Activated CD8-positive, alpha-beta memory T cell treated with anti-CD3 and anti-CD28 coated beads, Interleukin-2, amount 10 ng/mL, durations not matched to agents 7 days and 5 days (primary cell): ENCODE results near the gene TAPT1. TPM values are rescaled to one million over a fixed set of nuclear protein-coding genes. Genes with fewer than 3 reads are reported as not detected.
"Not testable (repeated sequence)": the region's sequence is repeated elsewhere in the genome, so short reads cannot be mapped to it uniquely, and the experiment has no call there.

Experiments used
- ATAC-seq: fragments of 150-1000 bp; cut with Tn5 transposase; one replicate; pipeline ENCODE4 v1.10.0; 2021; ENCODE audit warnings: moderate library complexity
- CTCF ChIA-PET: fragments of 350-600 bp; sonication (Branson Sonifier 250); formaldehyde crosslinking; loops from one replicate; lab custom pipeline; 2021; ENCODE audit warnings: antibody characterized with exemption; lab: Charles Lee
- DNase-seq: peaks from one replicate; pipeline ENCODE4 v3.0.0-alpha.2; 2020
- H3K27ac Mint-ChIP-seq: one replicate; pipeline ENCODE4 v1.8.0; 2021; ENCODE audit warnings: mild to moderate bottlenecking, mixed read lengths
- H3K27me3 Mint-ChIP-seq: one replicate; pipeline ENCODE4 v1.8.0; 2021; ENCODE audit warnings: mixed read lengths
- H3K36me3 Mint-ChIP-seq: one replicate; pipeline ENCODE4 v1.8.0; 2021; ENCODE audit warnings: mild to moderate bottlenecking, mixed read lengths
- H3K4me1 Mint-ChIP-seq: one replicate; pipeline ENCODE4 v1.8.0; 2021; ENCODE audit warnings: mixed read lengths
- H3K4me3 Mint-ChIP-seq: one replicate; pipeline ENCODE4 v1.8.0; 2021; ENCODE audit warnings: mild to moderate bottlenecking, moderate library complexity, mixed read lengths
- H3K9me3 Mint-ChIP-seq: one replicate; pipeline ENCODE4 v1.8.0; 2022; ENCODE audit warnings: low read depth, mixed read lengths
- total RNA-seq, 2 experiments: library from RNA; stranded (reverse); gene quantifications; one replicate each; pipeline ENCODE4 v1.2.3, GENCODE V29; 2021

The TAPT1 gene
- total RNA-seq, 2 experiments from 2014 or later = 34.4 to 37.5 TPM

DNA sequence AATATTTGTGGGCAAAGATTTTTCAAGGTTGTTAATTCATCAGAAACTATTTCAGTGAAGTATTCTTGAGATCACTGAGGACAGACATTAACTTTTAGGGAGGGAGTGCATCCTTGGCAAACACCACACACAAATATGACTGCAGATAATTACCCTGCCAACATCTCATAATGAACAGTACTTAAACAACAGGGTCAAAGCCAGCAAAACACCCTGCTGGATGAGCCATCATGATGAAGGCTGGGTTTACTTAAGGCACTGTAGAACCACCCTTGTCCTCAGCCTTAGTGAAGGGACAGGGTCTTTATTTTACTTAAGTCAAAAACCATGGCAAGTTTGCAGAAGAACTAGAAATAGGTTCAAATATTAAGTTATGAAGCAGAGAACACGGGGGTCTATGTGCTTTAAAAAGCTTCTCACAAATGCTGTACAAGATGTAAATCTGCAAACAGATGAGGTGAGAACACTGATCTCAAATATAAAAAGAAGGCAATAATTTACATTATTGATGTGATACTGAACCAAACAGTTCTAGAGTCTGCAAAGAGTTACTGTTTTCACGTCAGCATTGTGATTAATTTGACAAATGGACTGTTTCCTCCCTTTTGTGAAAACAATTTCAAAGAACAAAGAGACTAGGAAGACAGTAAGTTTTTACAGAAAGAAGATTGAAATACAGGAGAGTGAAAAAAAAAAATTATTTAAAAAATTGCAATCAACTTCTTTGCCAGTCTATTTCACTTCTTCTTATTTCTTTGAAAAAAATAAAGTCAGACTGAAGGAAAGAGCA is 28.2 kb downstream of the TAPT1 start:
- DNase-seq (no peak), ATAC-seq (no peak)
- Mint-ChIP-seq H3K9me3 (no peaks in the 10 kb centered on the region), H3K4me3 (no peak overlapping the region), H3K27me3 (no peaks in the 10 kb centered on the region), H3K27ac (no peak overlapping the region), H3K4me1 (peaks cover 8% of the 10 kb centered on the region), H3K36me3 (peaks cover 2% of the 10 kb centered on the region)
- CTCF ChIA-PET = interaction anchor here (0.9 to 1.2 kb wide), 2 partner anchors 170 to 175 kb away, joined by 3 read pairs; no protein-coding TSS in a partner anchor

GRCh38 chr4:16196482-16197393 is 29.5 kb downstream of the TAPT1 start:
- peaks cover 2% of the 10 kb centered on the region for H3K36me3 Mint-ChIP-seq
- no peak overlapping the region for H3K4me3 Mint-ChIP-seq

GRCh38 chr4:16195209-16195608 is 31.1 kb downstream of the TAPT1 start:
- CTCF ChIA-PET = interaction anchor here (1.7 to 1.9 kb wide), 2 partner anchors 69 to 193 kb away, joined by 3 to 4 read pairs; no protein-coding TSS in a partner anchor
- Mint-ChIP-seq H3K9me3 (no peaks in the 10 kb centered on the region), H3K36me3 (peaks cover 7% of the 10 kb centered on the region), H3K27me3 (no peaks in the 10 kb centered on the region), H3K4me3 (no peak overlapping the region), H3K4me1 (peaks cover 8% of the 10 kb centered on the region), H3K27ac (no peak overlapping the region)
- ATAC-seq = no peak
- no peak for DNase-seq

More at GRCh38 chr4:16196482-16197393, 29.5 kb downstream of the TAPT1 start:
- CTCF ChIA-PET = interaction anchor here (0.8 to 1.9 kb wide), 5 partner anchors 9 to 195 kb away, joined by 3 to 9 read pairs (median 3); no protein-coding TSS in a partner anchor
- DNase-seq (no peak), ATAC-seq (no peak)
- Mint-ChIP-seq H3K27ac (no peak overlapping the region), H3K27me3 (no peaks in the 10 kb centered on the region), H3K4me1 (peaks cover 8% of the 10 kb centered on the region), H3K9me3 (no peaks in the 10 kb centered on the region)

DNA sequence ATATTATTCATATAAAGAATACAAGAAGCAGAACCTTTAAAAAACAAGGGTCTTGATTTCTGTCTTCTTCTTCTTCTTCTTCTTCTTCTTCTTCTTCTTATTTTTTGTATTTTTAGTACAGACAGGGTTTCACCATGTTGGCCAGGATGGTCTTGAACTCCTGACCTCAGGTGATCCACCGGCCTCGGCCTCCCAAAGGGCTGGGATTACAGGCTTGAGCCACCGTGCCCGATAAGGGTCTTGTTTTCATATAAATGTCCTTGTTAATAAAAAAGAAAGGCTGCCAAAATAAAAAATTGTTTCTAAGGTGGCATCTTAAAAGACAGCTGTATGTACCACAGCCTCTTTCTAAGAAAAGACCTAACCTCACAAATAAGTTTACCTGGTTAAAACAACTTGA is 31.5 kb downstream of the TAPT1 start:
- H3K4me3 Mint-ChIP-seq, H3K9me3 Mint-ChIP-seq, DNase-seq, H3K36me3 Mint-ChIP-seq, ATAC-seq, H3K4me1 Mint-ChIP-seq, H3K27ac Mint-ChIP-seq, H3K27me3 Mint-ChIP-seq: not testable (repeated sequence)
- CTCF ChIA-PET = interaction anchor here (1.7 kb wide), 1 partner anchor 193 kb away, joined by 3 read pairs; no protein-coding TSS in a partner anchor

DNA sequence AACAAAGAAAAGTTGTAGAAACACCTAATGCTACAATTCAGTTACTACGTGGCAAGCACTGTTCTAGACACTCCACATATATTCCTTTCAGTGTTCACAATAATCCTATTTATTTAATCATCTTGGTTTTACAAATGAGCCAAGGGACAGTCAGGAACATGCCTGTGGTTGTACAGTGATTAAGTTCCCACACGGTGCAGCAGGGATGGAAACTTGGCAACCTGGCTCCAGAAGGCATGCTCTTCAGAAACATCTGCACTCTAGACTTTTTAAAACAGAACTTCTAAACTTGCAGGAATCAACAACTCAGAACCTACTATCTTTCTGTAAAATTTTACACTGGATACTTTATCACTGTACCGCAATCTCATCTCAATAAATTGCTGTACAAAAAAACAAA is 32.1 kb downstream of the TAPT1 start:
- Mint-ChIP-seq H3K4me1 (peaks cover 8% of the 10 kb centered on the region), H3K36me3 (peaks cover 9% of the 10 kb centered on the region), H3K9me3 (no peaks in the 10 kb centered on the region), H3K4me3 (no peak overlapping the region), H3K27ac (no peak overlapping the region), H3K27me3 (no peaks in the 10 kb centered on the region)
- DNase-seq = no peak
- CTCF ChIA-PET = interaction anchor here (1.2 kb wide), 1 partner anchor 11 kb away, joined by 3 read pairs; no protein-coding TSS in a partner anchor
- no peak for ATAC-seq

GRCh38 chr4:16192631-16193518 is 33.4 kb downstream of the TAPT1 start:
- Mint-ChIP-seq H3K4me3 (no peak overlapping the region), H3K4me1 (peaks cover 8% of the 10 kb centered on the region), H3K27ac (no peak overlapping the region), H3K9me3 (no peaks in the 10 kb centered on the region), H3K27me3 (no peaks in the 10 kb centered on the region), H3K36me3 (peaks cover 9% of the 10 kb centered on the region)
- DNase-seq = no peak
- ATAC-seq = no peak
- CTCF ChIA-PET = interaction anchor here (1.0 to 1.2 kb wide), 2 partner anchors 13 kb away, joined by 3 read pairs; no protein-coding TSS in a partner anchor

- ATAC-seq = no peak
- H3K36me3 Mint-ChIP-seq = peaks cover 9% of the 10 kb centered on the region
- no peak for DNase-seq
- H3K27me3 Mint-ChIP-seq = no peaks in the 10 kb centered on the region
- no peaks in the 10 kb centered on the region for H3K9me3 Mint-ChIP-seq
- H3K4me3 Mint-ChIP-seq = no peak overlapping the region
- H3K4me1 Mint-ChIP-seq = peaks cover 8% of the 10 kb centered on the region
- CTCF ChIA-PET = interaction anchor here (1.0 kb wide), 1 partner anchor 14 kb away, joined by 3 read pairs; no protein-coding TSS in a partner anchor
- no peak overlapping the region for H3K27ac Mint-ChIP-seq
Observed at GRCh38 chr4:16192057-16192456, 34.2 kb downstream of the TAPT1 start.

DNA sequence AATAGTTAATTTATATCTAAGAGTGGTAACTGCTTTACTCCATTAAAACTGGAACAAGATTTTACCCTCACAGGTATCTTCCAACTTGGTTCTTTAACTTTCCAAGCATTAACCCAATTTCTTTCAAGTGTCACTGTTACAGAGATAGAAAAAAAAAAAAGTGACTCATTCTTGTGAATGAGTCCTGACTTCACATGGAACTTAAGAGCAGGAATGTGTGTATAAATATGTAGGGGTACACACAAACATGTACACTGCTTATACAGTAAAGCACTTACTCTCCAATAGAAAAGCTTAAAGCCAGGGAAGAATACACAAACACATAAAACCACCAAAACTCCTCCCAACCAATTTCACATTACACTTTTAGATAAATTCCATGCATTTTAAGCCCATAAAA is 38.8 kb downstream of the TAPT1 start:
- CTCF ChIA-PET = interaction anchor here (1.4 kb wide), 1 partner anchor 18 kb away, joined by 5 read pairs; no protein-coding TSS in a partner anchor
- Mint-ChIP-seq H3K36me3 (peaks cover 13% of the 10 kb centered on the region), H3K4me3 (no peak overlapping the region), H3K9me3 (no peaks in the 10 kb centered on the region), H3K27ac (no peak overlapping the region), H3K4me1 (no peaks in the 10 kb centered on the region), H3K27me3 (no peaks in the 10 kb centered on the region)
- DNase-seq (no peak), ATAC-seq (no peak)

GRCh38 chr4:16186986-16187385 is 39.3 kb downstream of the TAPT1 start:
- Mint-ChIP-seq H3K36me3 (peaks cover 13% of the 10 kb centered on the region), H3K27me3 (no peaks in the 10 kb centered on the region), H3K4me1 (no peaks in the 10 kb centered on the region), H3K4me3 (no peak overlapping the region), H3K27ac (no peak overlapping the region), H3K9me3 (no peaks in the 10 kb centered on the region)
- ATAC-seq (no peak), DNase-seq (no peak)
- CTCF ChIA-PET = no interaction called here

DNA sequence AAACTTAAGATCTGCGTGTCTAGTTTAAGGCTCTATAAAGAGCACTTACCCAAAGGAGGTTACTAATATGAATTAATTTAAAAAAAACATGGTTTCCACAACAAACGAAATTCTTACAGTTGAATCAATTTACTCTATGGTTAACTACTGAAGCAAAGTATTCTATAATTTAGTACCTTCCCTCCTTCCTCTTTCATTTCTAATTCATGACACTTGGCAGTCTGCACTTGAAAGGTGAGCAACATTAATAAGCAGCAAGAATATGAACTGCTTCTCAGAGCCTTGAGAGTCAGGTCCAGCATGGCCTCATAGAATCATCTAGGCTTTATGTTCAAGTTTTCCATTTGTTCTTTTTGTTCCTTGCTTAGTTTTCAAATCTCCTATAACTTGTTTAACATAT is 42.7 kb downstream of the TAPT1 start:
- peaks cover 7% of the 10 kb centered on the region for H3K36me3 Mint-ChIP-seq
- no peaks in the 10 kb centered on the region for H3K4me1 Mint-ChIP-seq
- CTCF ChIA-PET = interaction anchor here (1.5 kb wide), 1 partner anchor 16 kb away, joined by 5 read pairs; no protein-coding TSS in a partner anchor
- DNase-seq = no peak
- no peaks in the 10 kb centered on the region for H3K27me3 Mint-ChIP-seq
- H3K9me3 Mint-ChIP-seq = no peaks in the 10 kb centered on the region
- H3K4me3 Mint-ChIP-seq = no peak overlapping the region
- H3K27ac Mint-ChIP-seq = no peak overlapping the region
- ATAC-seq = no peak

GRCh38 chr4:16176621-16177020 is 49.6 kb downstream of the TAPT1 start:
- Mint-ChIP-seq H3K36me3 (peaks cover 9% of the 10 kb centered on the region), H3K27me3 (no peaks in the 10 kb centered on the region), H3K9me3 (no peaks in the 10 kb centered on the region), H3K4me3 (no peak overlapping the region), H3K4me1 (no peaks in the 10 kb centered on the region), H3K27ac (no peak overlapping the region)
- no peak for DNase-seq
- CTCF ChIA-PET = no interaction called here
- ATAC-seq = no peak

GRCh38 chr4:16171831-16172230 is 54.4 kb downstream of the TAPT1 start:
- CTCF ChIA-PET = interaction anchor here (0.6 kb wide), 1 partner anchor 31 kb away, joined by 3 read pairs; no protein-coding TSS in a partner anchor
- ATAC-seq (no peak), DNase-seq (no peak)
- H3K27me3 Mint-ChIP-seq = no peaks in the 10 kb centered on the region
- no peak overlapping the region for H3K4me3 Mint-ChIP-seq
- H3K36me3 Mint-ChIP-seq = peaks cover 16% of the 10 kb centered on the region
- no peaks in the 10 kb centered on the region for H3K9me3 Mint-ChIP-seq
- no peak overlapping the region for H3K27ac Mint-ChIP-seq
- no peaks in the 10 kb centered on the region for H3K4me1 Mint-ChIP-seq
